ENCODE data around the gene NBEAL2.

The NBEAL2 gene

GRCh38 chr3:47010910-47011309 lies 31.4 kb downstream of the NBEAL2 start:
- no peak for TF ChIP-seq CTCF (IDR thresholded peaks at IDR 0.05; ENCODE audit: low read depth, low read length)
- H3K4me3 ChIP-seq (ENCODE audit: low read depth, low read length): no peak overlapping the region

- H3K4me3 ChIP-seq (ENCODE audit: low read depth, low read length): no peak overlapping the region
- TF ChIP-seq CTCF (IDR thresholded peaks at IDR 0.05; ENCODE audit: low read depth, low read length): no peak
Measured at GRCh38 chr3:47011371-47011770, 31.9 kb downstream of the NBEAL2 start.

- H3K4me3 ChIP-seq (ENCODE audit: low read depth, low read length): no peak overlapping the region
- no peak for TF ChIP-seq CTCF (IDR thresholded peaks at IDR 0.05; ENCODE audit: low read depth, low read length)
Measured at GRCh38 chr3:47012342-47013230, 33.1 kb downstream of the NBEAL2 start.

DNA sequence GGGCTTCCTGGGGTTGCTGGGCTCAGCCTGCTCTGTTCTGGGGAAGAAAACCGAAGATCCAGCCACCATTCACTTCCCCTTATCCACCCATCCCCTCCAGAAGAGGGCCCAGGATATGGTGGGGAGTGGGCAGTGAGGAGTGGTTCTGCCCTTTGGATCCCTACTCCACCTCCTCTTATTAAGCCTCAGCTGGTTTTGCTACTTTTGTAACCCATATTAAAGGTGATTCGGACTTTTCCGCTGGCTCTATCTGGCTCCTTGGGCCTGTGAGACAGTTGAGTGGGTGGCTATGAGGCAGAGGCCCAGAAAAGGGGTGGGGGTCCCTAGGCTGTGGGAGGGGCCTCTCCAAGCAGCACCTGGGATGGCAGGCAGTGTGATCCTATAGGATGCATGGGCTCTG lies 33.8 kb downstream of the NBEAL2 start:
- no peak for TF ChIP-seq CTCF (IDR thresholded peaks at IDR 0.05; ENCODE audit: low read depth, low read length)
- H3K4me3 ChIP-seq (ENCODE audit: low read depth, low read length): no peak overlapping the region

- H3K4me3 ChIP-seq (ENCODE audit: low read depth, low read length): no peak overlapping the region
- TF ChIP-seq CTCF (IDR thresholded peaks at IDR 0.05; ENCODE audit: low read depth, low read length): no peak
Measured at GRCh38 chr3:47014036-47014435, 34.6 kb downstream of the NBEAL2 start.

DNA sequence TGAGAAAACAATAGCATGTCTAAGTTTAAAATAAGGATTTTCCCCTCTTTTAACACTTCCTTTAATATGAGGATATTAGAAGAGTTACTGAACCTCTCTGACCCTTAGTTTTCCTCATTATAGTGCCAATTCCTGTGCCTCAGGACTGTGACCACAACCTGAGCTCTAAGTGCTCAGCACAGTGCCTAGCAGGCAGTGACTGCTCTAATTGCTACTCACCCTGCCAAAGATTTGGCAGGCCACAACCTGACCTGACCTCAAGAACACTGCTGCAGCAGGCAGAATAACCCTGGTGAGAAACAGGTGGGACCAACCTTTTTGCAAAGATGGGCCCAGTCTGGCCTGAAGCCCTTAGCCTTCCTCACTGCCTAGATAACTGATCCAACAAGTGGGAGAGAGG lies 35.7 kb downstream of the NBEAL2 start:
- no peak overlapping the region for H3K4me3 ChIP-seq (ENCODE audit: low read depth, low read length)
- no peak for TF ChIP-seq CTCF (IDR thresholded peaks at IDR 0.05; ENCODE audit: low read depth, low read length)

DNA sequence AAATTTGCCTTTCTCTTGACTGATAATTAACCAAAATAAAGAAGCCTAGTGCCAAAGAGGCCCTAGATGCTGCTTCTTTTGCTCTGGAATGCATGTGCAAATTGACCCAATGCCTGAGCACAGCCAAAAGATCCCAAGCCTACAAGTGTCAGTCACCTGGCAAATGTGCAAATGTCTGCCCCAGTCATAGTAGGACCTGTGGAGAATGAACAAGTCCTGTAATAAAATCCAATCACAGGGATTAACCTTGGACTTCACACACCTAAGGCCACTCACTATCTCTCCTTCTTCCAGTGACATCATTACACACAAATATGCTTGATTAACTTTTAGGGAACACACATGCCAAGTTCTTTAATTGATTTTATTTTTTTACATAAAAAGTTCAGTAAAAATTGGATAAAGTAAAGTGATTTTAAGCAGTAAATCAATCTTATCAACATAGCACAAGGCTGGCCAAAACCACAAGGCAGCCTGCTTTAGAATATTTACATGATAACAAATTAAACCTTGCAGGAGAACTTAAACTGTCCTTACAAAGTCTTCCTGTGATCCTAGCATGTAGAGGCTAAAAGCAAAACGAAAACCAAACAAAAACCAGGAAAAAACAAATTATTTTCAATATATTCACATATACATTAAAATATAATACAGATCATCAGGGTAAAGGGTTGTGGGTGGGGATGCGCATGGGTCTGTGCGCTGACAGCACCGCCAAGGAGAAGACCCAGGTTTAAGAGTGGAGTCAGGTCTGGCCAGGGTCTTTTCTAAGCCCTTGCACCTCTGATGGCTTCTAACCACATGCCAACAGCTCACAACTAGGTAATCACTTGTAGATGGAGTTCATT lies 36.8 kb downstream of the NBEAL2 start:
- no peak overlapping the region for H3K4me3 ChIP-seq (ENCODE audit: low read depth, low read length)
- no peak for TF ChIP-seq CTCF (IDR thresholded peaks at IDR 0.05; ENCODE audit: low read depth, low read length)

Measured in WI38 (cell line).